GM19043 (cell line): ENCODE measurements around the gene RFPL4AL1.
"Not testable (repeated sequence)": the region's sequence is repeated elsewhere in the genome, so short reads cannot be mapped to it uniquely, and the experiment has no call there.

Source experiments
- ATAC-seq: cut with Tn5 transposase; IDR thresholded peaks from one replicate; pipeline ENCODE4 v1.9.1; 2021; ENCODE audit warnings: low read depth; ENCODE audit not compliant: unreplicated experiment

The RFPL4AL1 gene

GRCh38 chr19:55768818-55769217 lies at the start of gene RFPL4AL1:
TSS of gene RFPL4AL1 (plus strand) at chr19:55769118. CDS start at chr19:55771805, 2,687 bp downstream.
- ATAC-seq: not testable (repeated sequence)

GRCh38 chr19:55720214-55720746 lies 48.6 kb upstream of the RFPL4AL1 start:
- ATAC-seq: no peak

- ATAC-seq: no peak
Observed at GRCh38 chr19:55720801-55721200, 48.1 kb upstream of the RFPL4AL1 start.

- no peak for ATAC-seq
Observed at GRCh38 chr19:55723491-55723890, 45.4 kb upstream of the RFPL4AL1 start.

- ATAC-seq: not testable (repeated sequence)
Observed at GRCh38 chr19:55730378-55730777, 38.5 kb upstream of the RFPL4AL1 start.

- no peak for ATAC-seq
Observed at GRCh38 chr19:55738302-55738701, 30.6 kb upstream of the RFPL4AL1 start, which contains the start of gene NLRP9. TSS of gene NLRP9 (minus strand) at chr19:55738402. CDS start at chr19:55738374, 28 bp downstream.

- no peak for ATAC-seq
Observed at GRCh38 chr19:55750715-55751114, 18.2 kb upstream of the RFPL4AL1 start.

GRCh38 chr19:55753401-55753800 lies 15.5 kb upstream of the RFPL4AL1 start:
- ATAC-seq: no peak

GRCh38 chr19:55756808-55757207 lies 12.1 kb upstream of the RFPL4AL1 start:
- not testable (repeated sequence) for ATAC-seq

GRCh38 chr19:55758797-55759196 lies 10.1 kb upstream of the RFPL4AL1 start, which contains the start of gene RFPL4A:
TSS of gene RFPL4A (plus strand) at chr19:55759097. CDS start at chr19:55761801, 2,704 bp downstream.
- ATAC-seq: not testable (repeated sequence)

- no peak for ATAC-seq
Observed at GRCh38 chr19:55766466-55766865, 2.5 kb upstream of the RFPL4AL1 start.

- not testable (repeated sequence) for ATAC-seq
Observed at GRCh38 chr19:55769632-55770031, 714 bp downstream of the RFPL4AL1 start.

GRCh38 chr19:55777528-55777927 lies 8.6 kb downstream of the RFPL4AL1 start:
- no peak for ATAC-seq

GRCh38 chr19:55778331-55778730 lies 9.4 kb downstream of the RFPL4AL1 start:
- no peak for ATAC-seq

- no peak for ATAC-seq
Observed at GRCh38 chr19:55781112-55781511, 12.2 kb downstream of the RFPL4AL1 start.

GRCh38 chr19:55795021-55795420 lies 26.1 kb downstream of the RFPL4AL1 start:
- no peak for ATAC-seq

- ATAC-seq: no peak
Observed at GRCh38 chr19:55801416-55801815, 32.5 kb downstream of the RFPL4AL1 start.

- no peak for ATAC-seq
Observed at GRCh38 chr19:55802281-55802680, 33.4 kb downstream of the RFPL4AL1 start.

- ATAC-seq: no peak
Observed at GRCh38 chr19:55809381-55810058, 40.6 kb downstream of the RFPL4AL1 start.

GRCh38 chr19:55811340-55811739 lies 42.4 kb downstream of the RFPL4AL1 start:
- ATAC-seq: no peak

GRCh38 chr19:55812449-55812848 lies 43.5 kb downstream of the RFPL4AL1 start:
- no peak for ATAC-seq

- no peak for ATAC-seq
Observed at GRCh38 chr19:55813906-55814305, 45.0 kb downstream of the RFPL4AL1 start.
